A673 (cell line): ENCODE results near the gene ZNF599.

Source experiments
- EZH2 ChIP-seq: fragments of 200-600 bp; sonication (generic); IDR thresholded peaks from 2 replicates; pipeline ENCODE4 v1.6.1; 2017; ENCODE audit warnings: borderline replicate concordance, low read depth, mild to moderate bottlenecking, mixed read lengths, antibody characterized with exemption, low read length; ENCODE audit not compliant: poor library complexity, severe bottlenecking
- TF ChIP-seq, protein P1 (sequence below): fragments of 300-800, 200-600 bp; sonication (generic); conservative IDR thresholded peaks from 2 replicates; pipeline ENCODE4 v1.5.1; 2017; ENCODE audit warnings: low read depth, mild to moderate bottlenecking, antibody characterized with exemption, low read length, moderate library complexity, mixed read lengths

GRCh38 chr19:34733266-34733745 is 39.7 kb downstream of the ZNF599 start:
- TF ChIP-seq, protein P1, sequence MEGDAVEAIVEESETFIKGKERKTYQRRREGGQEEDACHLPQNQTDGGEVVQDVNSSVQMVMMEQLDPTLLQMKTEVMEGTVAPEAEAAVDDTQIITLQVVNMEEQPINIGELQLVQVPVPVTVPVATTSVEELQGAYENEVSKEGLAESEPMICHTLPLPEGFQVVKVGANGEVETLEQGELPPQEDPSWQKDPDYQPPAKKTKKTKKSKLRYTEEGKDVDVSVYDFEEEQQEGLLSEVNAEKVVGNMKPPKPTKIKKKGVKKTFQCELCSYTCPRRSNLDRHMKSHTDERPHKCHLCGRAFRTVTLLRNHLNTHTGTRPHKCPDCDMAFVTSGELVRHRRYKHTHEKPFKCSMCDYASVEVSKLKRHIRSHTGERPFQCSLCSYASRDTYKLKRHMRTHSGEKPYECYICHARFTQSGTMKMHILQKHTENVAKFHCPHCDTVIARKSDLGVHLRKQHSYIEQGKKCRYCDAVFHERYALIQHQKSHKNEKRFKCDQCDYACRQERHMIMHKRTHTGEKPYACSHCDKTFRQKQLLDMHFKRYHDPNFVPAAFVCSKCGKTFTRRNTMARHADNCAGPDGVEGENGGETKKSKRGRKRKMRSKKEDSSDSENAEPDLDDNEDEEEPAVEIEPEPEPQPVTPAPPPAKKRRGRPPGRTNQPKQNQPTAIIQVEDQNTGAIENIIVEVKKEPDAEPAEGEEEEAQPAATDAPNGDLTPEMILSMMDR: no peak
- no peak for TF ChIP-seq EZH2
